NCI-H82 (cell line): ENCODE measurements around the gene PKP2.
A peak's percentile ranks its signal among the peaks of the same experiment; 100 is the strongest.

ENCODE experiments used
- DNase-seq: peaks from one replicate; lab custom pipeline; 2025; lab: John Stamatoyannopoulos, UW

The PKP2 gene

DNA sequence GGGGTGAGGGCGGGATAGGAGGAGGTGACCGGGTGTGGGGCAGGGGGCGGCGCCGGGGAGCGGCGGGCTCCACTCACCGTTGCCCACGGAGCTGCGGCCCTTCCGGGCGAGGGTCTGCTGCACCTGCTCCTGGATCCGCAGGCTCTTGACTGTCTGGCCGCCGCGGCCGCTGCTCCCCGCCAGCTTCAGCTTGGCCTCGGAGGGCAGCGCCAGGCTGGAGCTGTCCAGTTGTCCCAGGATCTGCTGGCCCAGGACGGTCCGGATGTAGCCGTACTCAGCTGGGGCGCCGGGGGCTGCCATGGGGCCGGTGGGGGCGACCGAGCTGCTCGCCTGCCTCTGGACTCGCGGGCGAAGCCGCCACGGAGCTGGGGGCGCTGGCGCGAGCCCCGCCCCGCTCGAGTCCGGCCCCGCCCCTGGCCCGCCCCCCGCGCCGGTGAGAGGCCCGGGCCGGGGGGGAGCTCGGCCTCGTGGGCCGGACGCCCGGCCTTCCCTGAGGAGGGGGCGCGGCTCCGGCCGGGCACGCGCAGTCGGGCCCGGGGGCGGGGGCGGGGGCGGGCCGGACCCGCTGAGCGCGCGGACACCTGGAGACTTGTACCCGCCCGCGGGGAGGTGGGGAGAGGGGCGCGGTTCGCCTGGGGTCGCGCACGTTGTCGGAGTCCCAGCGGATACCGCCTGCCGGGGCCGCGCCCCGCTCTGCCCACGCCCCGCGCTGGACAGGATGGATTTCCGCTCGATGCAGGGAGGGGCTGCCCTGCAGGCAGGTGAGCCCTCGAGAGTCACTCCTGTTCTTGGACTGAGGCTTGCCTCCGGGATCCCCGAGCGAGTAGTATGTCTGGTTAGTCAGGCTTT, at the start of gene PKP2:
Gene PKP2 (minus strand): TSS at position 346 of the 849 bp plus-strand sequence. CDS start 46 bp downstream, at position 300.
- peak; percentile 92 for DNase-seq

DNA sequence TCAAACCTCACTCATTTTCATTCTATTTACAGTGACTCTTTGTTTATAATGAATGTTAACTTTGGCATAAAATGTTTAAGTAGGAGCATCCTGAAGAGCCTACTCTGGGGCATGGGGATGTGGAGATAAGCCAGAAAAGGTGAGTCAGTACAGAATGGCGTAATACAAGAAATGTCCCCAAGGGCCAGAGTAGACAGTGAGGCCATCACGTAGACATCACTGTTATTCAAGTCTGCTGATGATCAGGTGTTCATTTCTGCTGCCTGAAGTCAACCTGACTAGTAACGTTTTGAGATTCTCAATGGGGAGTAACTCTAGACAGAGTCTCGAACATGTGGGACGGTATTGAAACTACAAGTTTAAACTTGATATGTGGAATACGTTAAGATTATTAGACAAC, 47.6 kb upstream of the PKP2 start:
- no peak for DNase-seq

DNA sequence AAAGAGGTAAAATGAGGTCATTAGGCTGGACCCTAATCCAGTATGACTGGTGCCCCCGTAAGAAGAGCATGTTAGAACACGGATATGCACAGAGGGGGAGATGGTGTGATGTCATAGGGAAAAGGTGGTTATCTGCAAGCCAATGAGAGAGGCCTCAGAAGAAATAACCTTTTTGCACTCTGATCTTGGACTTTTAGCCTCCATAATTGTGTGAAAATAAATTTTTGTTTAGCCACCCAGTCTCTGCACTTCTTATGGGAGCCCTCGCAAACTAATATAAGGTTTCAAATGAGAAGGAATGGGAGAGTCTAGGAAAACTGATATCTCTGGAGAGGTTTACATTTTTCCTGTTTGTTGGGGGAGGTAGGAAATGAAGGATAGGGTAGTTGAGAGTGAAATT, 43.2 kb upstream of the PKP2 start:
- no peak for DNase-seq

DNA sequence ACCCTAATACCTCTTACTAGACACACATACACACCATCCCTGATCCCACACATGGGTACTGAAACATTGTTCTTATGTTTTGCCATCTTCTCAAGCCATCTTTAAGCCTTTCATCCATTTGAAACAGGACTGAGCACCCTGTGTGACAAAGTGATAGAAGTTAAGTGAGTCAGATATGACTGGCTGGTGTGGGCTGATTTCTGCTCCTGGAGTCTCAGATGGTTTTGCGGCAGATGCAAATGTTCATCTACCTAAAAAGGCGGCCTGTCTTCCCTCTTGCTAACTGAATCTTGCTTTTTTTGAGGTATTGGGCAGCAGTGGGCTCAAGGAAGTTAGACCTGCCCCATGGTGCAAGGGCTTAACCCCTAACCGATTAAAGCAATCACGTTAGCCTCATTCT, 30.4 kb upstream of the PKP2 start:
- no peak for DNase-seq

DNA sequence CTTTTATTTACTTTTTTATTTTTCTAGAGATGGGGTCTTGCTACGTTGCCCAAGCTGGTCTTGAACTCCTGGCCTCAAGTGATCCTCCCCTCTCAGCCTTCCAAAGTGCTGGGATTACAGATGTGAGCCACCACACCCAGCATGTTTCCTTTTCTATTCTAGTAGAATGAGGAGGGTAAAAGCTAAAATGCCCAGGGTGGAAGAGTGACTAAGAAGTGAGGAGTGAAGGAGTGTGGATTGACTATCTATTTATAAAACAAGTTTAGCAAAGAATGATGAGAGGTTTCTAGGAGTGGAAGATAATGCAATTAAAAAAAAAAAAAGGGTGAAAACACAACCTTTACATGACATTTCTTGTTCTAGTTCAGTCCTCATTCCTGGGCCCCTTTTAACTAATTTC, 29.8 kb upstream of the PKP2 start:
- no peak for DNase-seq

DNA sequence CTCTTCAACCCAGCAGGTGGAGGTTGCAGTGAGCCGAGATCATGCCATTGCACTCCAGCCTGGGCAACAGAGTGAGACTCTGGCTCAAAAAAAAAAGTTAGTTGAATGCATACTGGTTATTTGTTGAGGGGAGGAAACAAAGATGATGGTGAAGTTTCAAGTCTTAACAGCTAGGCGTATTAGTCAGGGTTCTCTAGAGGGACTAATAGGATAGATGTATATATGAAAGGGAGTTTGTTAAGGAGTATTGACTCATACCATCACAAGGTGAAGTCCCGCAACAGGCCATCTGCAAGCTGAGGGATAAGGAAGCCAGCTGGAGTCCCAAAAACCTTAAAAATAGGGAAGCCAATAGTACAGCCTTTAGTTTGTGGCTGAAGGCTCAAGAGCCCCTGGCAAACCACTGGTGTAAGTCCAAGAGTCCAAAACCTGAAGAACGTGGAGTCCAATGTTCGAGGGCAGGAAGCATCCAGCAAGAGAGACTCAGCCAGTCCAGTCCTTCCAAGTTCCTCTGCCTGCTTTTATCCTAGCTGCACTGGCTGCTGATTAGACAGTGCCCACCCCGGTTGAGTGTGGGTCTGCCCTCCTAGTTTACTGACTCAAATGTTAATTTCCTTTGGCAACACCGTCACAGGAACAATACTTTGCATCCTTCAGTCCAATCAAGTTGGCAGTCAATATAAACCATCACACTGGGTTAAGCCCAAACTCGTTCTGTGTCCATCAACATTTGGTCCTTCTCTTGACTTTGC, 26.1 kb upstream of the PKP2 start:
- DNase-seq = no peak

DNA sequence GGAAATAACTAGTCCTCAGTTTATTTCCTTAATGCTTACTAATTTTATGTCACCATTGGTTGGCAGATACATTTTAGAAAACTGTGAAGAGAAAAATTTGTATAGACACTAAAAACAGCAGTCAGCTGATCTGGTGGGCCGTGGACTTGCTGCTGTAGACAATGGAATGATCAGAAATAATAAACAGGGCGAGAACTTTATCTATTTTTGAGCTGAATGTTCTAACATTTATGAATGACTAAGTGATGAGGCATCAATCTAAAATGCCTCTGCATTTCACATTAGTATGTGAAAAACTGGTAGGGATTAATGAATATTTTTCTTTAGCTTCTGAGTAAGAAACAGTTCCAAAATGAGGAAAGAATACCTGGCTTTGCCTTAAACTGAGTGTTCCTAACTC, 24.8 kb upstream of the PKP2 start:
- DNase-seq = no peak

DNA sequence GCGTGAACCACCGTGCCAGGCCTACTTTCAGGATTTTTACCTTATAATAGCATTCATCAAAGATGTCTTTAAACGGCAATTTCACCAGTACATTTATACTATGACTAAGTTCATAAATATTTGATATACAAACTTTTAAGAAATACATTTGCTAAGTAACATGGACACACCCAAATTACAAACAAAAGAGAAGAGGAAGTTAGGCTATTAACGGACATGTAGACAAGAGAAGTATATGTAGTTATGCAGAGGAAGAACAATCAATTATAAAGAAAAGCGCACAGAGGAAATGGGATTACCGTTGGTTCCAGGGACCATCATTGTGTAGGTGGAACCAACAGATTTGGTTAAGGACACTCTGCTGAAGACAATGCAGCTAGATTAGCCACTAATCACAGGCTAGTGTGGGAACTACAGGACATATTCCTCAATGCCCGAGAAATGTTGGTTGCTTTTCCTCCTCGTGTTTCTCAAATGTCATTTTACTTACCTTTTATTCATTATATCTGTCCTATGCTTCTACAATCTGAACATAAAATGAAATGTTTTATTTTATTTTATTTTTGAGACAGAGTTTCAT, 24.0 kb upstream of the PKP2 start:
- DNase-seq = peak; percentile 33

DNA sequence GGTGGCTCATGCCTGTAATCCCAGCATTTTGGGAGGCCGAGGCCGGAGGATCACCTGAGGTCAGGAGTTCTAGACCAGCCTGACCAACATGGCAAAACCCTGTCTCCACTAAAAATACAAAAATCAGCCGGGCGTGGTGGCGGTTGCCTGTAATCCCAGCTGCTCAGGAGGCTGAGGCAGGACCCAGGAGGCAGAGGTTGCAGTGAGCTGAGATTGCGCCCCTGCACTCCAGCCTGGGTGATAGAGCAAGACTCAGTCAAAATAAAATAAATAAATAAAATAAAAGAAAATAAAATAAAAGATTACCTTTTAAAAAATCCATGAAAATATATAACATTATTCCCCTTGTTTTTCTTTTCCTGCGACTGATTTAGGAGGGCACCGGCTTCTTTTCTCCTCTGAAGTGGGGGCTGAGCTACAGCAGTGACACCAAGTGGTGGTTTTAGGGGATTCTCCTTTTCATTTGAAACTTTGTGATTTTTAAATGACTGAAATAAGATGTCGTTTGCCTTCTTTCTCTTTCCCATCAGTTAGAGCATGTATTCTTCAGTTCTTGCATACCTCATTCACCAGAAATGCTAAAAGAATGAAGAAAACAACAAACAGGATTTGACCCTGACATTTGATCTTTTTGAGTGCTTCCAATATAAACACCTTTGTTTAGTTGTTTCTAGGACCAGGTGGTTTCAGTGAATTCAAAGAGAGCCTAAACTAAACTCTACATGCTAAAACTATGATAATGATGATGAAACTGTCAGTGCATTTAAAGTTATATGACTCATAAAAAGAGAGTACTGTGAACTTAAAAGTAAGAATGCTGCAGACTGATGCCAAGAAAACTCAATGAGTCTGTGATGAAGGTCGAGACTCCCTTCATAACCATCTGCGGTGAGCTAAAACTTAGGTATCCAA, 22.6 kb upstream of the PKP2 start:
- DNase-seq = peak; percentile 68

DNA sequence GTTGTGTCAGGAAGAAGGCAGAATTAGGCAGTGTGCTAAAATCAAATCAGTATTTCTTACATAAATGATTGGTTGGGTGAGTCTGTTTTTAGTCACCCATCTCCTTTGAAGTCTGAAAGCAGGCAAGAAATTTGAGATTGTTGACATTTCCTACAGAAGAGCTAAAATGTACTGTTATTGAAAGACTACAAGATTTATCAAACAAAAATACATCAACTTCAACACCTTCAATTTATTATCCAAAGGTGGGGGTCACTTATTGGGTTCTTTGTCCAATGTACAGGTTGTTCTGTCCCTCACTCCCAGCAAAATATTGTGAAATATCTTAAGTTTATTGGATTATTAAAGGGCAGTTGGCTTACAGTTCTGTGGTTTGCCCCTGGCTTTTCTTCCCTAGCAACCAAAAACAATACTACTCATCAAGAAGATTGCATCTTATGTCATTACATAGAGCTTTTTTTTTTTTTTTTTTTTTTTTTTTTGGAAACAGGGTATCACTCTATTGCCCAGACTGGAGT, 20.6 kb upstream of the PKP2 start:
- DNase-seq = no peak

DNA sequence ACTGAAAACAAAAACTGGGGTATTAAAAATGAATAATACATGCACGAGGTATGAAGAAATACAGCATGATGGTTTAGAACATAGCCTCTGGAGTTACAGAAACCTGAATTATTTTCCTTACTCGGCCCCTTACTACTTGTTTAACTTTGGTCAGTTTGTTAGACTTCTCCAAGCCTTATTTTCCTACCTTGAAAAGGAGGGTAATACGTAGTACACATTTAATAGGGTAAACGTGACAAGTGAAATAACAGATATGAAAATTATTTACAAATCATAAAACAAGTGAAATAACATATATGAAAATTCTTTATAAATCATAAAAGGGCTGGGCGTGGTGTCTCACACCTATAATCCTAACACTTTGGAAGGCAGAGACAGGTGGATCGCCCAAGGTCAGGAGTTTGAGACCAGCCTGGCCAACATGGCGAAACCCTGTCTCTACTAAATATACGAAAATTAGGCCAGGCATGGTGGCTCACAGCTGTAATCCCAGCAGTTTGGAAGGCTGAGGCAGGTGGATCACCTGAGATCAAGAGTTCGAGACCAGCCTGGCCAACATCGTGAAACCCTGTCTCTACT, 11.4 kb upstream of the PKP2 start:
- DNase-seq = no peak

DNA sequence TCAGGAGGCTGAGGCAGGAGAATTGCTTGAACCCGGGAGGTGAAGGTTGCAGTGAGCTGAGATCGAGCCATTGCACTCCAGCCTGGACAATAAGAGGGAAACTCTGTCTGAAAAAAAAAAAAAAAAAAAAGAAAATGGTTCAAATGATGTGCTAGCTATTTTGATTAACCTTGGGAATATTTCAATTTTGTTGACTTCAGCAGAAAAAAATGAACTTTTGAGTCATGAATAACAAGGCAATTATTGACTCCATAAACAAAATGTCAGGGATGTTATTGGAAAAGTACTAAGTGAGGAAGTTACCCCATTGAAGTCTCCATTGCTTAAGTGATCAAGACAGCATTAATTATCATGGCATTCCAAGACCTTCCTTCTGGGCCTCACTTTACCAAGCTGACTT, 10.6 kb upstream of the PKP2 start:
- no peak for DNase-seq

DNA sequence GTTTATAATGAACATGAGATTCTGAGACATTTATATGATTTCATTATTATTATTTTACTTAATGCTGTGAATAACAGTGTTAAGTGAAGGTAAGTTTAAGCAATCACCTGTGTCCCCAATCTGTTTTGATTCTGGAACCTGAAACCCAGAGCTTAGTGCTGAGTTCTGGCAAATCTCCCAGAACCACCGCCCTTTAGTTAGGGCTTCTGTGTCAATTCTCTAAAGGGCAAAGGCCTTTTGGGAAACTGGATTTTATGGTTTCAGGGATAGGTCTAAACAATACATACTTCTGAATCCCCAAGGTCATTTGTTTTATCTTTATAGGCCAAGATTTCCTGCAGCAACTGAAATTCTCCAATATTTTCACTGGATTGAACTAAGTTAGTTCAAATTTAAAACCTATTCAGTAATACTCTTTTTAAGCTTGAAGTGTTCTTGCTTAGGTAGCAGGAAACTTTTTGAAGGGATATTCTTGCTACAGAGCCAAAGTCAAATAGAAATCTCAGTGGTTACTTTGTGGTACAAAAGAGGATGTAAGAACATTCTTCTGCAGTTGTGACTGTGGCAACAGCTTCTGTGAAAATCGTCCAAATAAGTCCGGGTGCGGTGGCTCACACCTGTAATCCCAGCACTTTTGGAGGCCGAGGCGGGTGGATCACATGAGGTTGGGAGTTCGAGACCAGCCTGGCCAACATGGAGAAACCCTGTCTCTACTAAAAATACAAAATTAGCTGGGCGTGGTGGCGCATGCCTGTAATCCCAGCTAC, 10.0 kb upstream of the PKP2 start:
- no peak for DNase-seq

DNA sequence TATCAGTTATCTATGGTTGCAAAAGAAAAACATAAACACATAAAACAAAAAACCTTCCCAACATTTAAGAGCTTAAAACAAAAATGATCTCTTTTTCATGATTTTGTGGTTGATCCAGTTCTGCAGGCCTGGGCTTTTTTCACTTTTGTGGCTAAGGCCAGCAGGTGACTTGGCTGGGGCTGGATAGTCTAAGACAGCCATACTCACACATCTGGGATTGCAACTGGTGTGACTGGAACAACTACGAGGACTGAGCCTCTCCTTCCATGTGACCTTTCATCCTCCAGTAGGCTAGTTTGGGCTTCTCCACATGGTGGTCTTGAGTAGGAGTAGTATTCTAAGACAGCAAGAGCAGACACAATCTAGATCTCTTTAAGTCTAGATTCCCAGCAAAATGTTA, 7.2 kb upstream of the PKP2 start:
- DNase-seq = no peak

DNA sequence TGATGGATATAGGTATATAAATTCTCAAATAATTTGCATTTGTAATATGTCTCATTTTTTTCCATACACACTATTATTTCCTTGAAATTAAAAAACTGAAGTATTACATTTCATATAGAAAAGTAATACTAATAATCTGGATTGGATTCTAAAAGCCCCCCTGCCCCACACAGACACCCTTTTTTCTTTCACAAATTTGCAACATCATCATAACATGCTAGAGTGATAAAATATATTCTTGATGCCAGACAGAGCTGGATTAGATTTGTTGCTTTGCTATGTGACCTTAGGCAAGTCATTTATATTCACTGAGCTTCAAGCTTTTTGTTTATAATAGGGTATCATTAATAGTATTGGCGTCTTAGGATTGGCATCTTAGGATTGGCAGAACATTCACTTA, 6.7 kb upstream of the PKP2 start:
- no peak for DNase-seq

DNA sequence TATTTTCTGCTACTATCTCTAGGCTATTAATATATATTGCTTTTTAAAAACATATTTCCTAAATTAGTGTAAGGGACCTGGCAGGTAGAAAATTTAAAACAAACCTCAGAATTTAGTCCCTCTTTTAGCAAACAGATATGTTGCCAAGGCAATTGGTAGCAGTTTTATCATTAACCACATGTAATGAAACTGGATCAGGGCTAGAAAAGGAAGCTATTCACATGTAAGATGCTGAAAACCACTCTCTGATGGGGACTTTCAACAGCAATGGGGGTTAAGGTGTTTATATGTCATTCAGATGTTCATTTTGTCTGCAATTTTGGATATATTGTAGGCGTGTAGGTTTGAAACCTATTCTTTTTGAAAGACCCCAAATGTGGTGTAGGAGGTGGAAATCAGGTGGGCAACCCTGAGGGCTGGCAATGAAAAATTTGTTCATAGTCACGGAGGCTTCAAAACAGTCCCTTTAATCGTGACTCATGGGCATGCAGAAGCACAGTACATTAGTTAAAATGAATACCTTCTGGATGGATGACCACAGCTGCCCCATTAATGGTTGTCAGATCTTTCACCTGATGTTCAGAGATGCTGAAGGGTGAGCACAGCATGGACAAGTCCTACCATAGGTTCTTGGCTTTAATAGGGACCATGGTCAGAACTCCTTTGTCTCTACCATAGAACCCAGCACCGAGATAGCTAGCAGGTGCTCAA, 5.9 kb upstream of the PKP2 start:
- DNase-seq = no peak

DNA sequence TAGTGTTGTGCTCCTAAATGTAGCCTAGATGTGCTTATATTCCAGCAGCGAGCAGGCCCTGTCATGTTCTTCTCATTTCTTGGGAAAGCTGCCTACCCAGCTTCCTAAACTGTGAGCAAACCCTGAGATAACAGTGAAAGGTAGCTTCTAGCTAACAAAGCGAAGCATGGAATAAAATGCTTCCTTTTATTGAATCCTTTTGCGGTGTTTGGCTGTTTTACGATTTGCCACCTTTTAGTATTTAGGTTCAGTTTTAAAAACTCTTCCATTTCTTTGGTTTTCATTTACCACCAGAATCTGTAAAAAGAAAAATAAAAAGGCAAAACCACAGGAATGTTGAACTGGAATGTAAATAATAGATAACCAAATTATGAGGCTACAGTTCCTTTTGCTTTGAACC, 5.0 kb upstream of the PKP2 start:
- no peak for DNase-seq

DNA sequence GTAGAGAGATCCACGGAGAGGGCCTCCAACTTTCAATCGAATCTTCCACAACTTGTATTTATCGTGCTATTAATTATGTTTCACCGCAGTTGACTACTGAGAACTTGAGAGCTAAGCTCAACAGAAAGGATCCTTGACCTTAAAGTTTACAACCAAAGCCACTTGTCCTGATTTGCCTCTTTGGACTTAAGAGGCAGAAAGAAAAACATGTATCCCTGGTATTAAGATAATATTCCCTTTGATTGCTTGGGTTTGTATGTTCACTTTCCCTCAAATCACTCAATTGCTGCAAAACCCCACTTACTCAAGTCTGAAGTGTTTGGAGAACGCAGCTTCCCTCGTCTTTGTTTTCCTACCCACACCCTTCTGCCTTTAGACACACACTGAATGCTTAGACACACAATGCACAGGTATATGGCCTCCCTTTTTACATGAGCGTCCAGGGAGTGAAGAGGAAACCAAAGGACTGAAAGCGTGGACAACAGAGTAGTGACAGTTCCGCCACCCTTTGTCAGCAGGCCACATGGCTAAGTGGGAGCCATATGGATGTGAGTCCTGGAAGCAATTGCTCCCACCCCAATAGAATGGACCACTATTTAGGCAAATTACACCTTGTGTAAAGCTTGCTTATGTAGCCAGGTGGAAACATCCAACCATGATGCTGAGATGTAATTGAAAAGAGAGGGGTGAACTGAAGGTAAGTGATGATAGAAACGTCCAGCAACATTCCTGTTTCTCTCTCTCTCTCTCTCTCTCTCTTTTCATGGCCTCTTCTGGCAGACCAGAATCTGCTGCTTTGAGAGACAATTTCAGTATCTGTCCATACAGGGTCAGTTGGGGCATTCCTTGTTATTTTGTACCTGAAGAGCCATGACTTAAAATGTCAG, 1.4 kb upstream of the PKP2 start:
- peak; percentile 38 for DNase-seq

DNA sequence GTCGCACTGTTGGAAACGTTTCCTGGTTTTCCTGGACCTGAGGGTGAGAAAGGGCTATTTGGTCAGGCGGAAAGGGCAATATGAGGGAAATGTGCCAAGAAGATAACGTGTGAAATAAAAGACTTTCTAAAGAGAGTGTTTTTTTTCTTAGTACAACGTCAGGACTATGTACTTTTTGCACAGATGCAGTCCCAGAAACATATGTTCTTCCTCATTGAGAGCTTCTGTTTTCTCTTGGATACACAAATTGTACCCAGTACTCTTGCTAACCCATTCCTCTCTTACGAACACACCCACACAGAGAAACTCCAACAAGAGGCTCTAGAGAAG, 669 bp upstream of the PKP2 start:
- DNase-seq = no peak
